MM.1S (cell line): ENCODE data around the gene SLC8A1.

Experiments used
- EZH2 ChIP-seq: fragments of 300-600 bp; sonication (generic); optimal IDR thresholded peaks from 2 replicates; pipeline ENCODE3; 2017; ENCODE audit warnings: low read depth, mild to moderate bottlenecking, antibody characterized with exemption, low read length, mixed read lengths
- TF ChIP-seq, protein P1 (sequence below): fragments of 300-600 bp; sonication (generic); IDR thresholded peaks from 2 replicates; pipeline ENCODE4 v1.5.1; 2016; ENCODE audit warnings: antibody characterized with exemption, low read length, mixed read lengths

- TF ChIP-seq, protein P1, sequence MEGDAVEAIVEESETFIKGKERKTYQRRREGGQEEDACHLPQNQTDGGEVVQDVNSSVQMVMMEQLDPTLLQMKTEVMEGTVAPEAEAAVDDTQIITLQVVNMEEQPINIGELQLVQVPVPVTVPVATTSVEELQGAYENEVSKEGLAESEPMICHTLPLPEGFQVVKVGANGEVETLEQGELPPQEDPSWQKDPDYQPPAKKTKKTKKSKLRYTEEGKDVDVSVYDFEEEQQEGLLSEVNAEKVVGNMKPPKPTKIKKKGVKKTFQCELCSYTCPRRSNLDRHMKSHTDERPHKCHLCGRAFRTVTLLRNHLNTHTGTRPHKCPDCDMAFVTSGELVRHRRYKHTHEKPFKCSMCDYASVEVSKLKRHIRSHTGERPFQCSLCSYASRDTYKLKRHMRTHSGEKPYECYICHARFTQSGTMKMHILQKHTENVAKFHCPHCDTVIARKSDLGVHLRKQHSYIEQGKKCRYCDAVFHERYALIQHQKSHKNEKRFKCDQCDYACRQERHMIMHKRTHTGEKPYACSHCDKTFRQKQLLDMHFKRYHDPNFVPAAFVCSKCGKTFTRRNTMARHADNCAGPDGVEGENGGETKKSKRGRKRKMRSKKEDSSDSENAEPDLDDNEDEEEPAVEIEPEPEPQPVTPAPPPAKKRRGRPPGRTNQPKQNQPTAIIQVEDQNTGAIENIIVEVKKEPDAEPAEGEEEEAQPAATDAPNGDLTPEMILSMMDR: no peak
- no peak for TF ChIP-seq EZH2
Observed at GRCh38 chr2:40260437-40260836, 191.5 kb downstream of the SLC8A1 start.
